ENCODE measurements around the gene SLC10A2.

The SLC10A2 gene

GRCh38 chr13:103056008-103056407 is 10.2 kb downstream of the SLC10A2 start:
- H3K4me3 ChIP-seq (replicated peaks in 1 of 2; ENCODE audit: low read depth in 2 of 2, low read length in 2 of 2), result no peak overlapping the region
- DNase-seq (ENCODE audit: low read depth in 2 of 2), result no peak
- no peak for TF ChIP-seq CTCF (IDR thresholded peaks at IDR 0.05; ENCODE audit: low read depth, low read length)

GRCh38 chr13:103055166-103055565 is 11.1 kb downstream of the SLC10A2 start:
- no peak overlapping the region for H3K4me3 ChIP-seq (replicated peaks in 1 of 2; ENCODE audit: low read depth in 2 of 2, low read length in 2 of 2)
- no peak for DNase-seq (ENCODE audit: low read depth in 2 of 2)
- TF ChIP-seq CTCF (IDR thresholded peaks at IDR 0.05; ENCODE audit: low read depth, low read length), result no peak

GRCh38 chr13:103046676-103047075 is 19.5 kb downstream of the SLC10A2 start:
- H3K4me3 ChIP-seq (replicated peaks in 1 of 2; ENCODE audit: low read depth in 2 of 2, low read length in 2 of 2), result no peak overlapping the region
- no peak for TF ChIP-seq CTCF (IDR thresholded peaks at IDR 0.05; ENCODE audit: low read depth, low read length)
- DNase-seq (ENCODE audit: low read depth in 2 of 2), result no peak

- H3K4me3 ChIP-seq (replicated peaks in 1 of 2; ENCODE audit: low read depth in 2 of 2, low read length in 2 of 2), result no peak overlapping the region
- no peak for DNase-seq (ENCODE audit: low read depth in 2 of 2)
- no peak for TF ChIP-seq CTCF (IDR thresholded peaks at IDR 0.05; ENCODE audit: low read depth, low read length)
Measured at GRCh38 chr13:103044056-103044455, 22.2 kb downstream of the SLC10A2 start.

GRCh38 chr13:103040006-103040405 is 26.2 kb downstream of the SLC10A2 start:
- no peak overlapping the region for H3K4me3 ChIP-seq (replicated peaks in 1 of 2; ENCODE audit: low read depth in 2 of 2, low read length in 2 of 2)
- no peak for TF ChIP-seq CTCF (IDR thresholded peaks at IDR 0.05; ENCODE audit: low read depth, low read length)
- DNase-seq (ENCODE audit: low read depth in 2 of 2), result no peak

GRCh38 chr13:103039183-103039582 is 27.0 kb downstream of the SLC10A2 start:
- TF ChIP-seq CTCF (IDR thresholded peaks at IDR 0.05; ENCODE audit: low read depth, low read length), result no peak
- DNase-seq (ENCODE audit: low read depth in 2 of 2), result no peak

GRCh38 chr13:103036268-103036667 is 29.9 kb downstream of the SLC10A2 start:
- DNase-seq (ENCODE audit: low read depth in 2 of 2), result no peak
- no peak overlapping the region for H3K4me3 ChIP-seq (replicated peaks in 1 of 2; ENCODE audit: low read depth in 2 of 2, low read length in 2 of 2)
- TF ChIP-seq CTCF (IDR thresholded peaks at IDR 0.05; ENCODE audit: low read depth, low read length), result no peak

More at GRCh38 chr13:103039183-103039582, 27.0 kb downstream of the SLC10A2 start:
- H3K4me3 ChIP-seq (replicated peaks in 1 of 2; ENCODE audit: low read depth in 2 of 2, low read length in 2 of 2), result no peak overlapping the region

Data from cardiac fibroblast (primary cell).